B cell (primary cell): Measurements from ENCODE around the gene CACHD1. TPM values are rescaled to one million over a fixed set of nuclear protein-coding genes. Genes with fewer than 3 reads are reported as not detected.

ENCODE experiments used
- ATAC-seq: fragments of 200-7000 bp; cut with Tn5 transposase; one replicate; pipeline ENCODE4 v1.10.0; 2021; ENCODE audit warnings: low read depth, mild to moderate bottlenecking, moderate number of reproducible peaks, moderate library complexity
- CTCF ChIA-PET: fragments of 350-600 bp; sonication (Branson Sonifier 250); formaldehyde crosslinking; loops from one replicate; lab custom pipeline; 2021; ENCODE audit warnings: antibody characterized with exemption, inconsistent platforms; lab: Charles Lee
- POLR2A ChIA-PET: fragments of 350-600 bp; sonication (Branson Sonifier 250); formaldehyde crosslinking; loops from one replicate; lab custom pipeline; 2021; ENCODE audit warnings: antibody characterized with exemption; lab: Charles Lee
- DNase-seq: peaks from one replicate; pipeline ENCODE4 v3.0.0; 2013
- H2AFZ ChIP-seq: 2 replicates; pipeline ENCODE4 v1.6.1; 2012; ENCODE audit warnings: mild to moderate bottlenecking, low read depth, low read length; ENCODE audit not compliant: insufficient read depth, poor library complexity, severe bottlenecking
- H3K27ac ChIP-seq, 2 donors: 1 replicate in 1 of 2; 2 replicates in 1 of 2; pipeline ENCODE4 v1.5.1; 2012 to 2013; ENCODE audit warnings: low read length in 2 of 2, mild to moderate bottlenecking in 2 of 2, moderate library complexity in 1 of 2
- H3K27me3 ChIP-seq, 4 experiments: fragments of 200-600 bp in 1 of 4; sonication (generic) in 1 of 4; replicated peaks in 1 of 4; 1 replicate in 2 of 4; 2 replicates in 2 of 4; pipeline versions ENCODE4 v1.6.1 to v1.7.0; 2013 to 2016; ENCODE audit warnings: low read length in 3 of 4, mild to moderate bottlenecking in 2 of 4, mixed read lengths in 1 of 4, moderate library complexity in 1 of 4; ENCODE audit not compliant: insufficient read depth in 4 of 4, control insufficient read depth in 3 of 4; ENCODE audit errors: control extremely low read depth in 1 of 4
- H3K36me3 ChIP-seq, 2 experiments: replicated peaks in 1 of 2; 1 replicate in 1 of 2; 2 replicates in 1 of 2; pipeline versions ENCODE4 v1.6.1 to v1.7.1; 2013; ENCODE audit warnings: low read length in 1 of 2; ENCODE audit not compliant: insufficient read depth in 2 of 2, control insufficient read depth in 1 of 2; ENCODE audit errors: control extremely low read depth in 1 of 2, extremely low read depth in 1 of 2
- H3K4me1 ChIP-seq, 2 donors: fragments of 200-600 bp in 1 of 2; sonication (generic) in 1 of 2; 1 replicate in 1 of 2; 2 replicates in 1 of 2; pipeline versions ENCODE4 v1.5.1 to v1.6.1; 2013 to 2017; ENCODE audit warnings: low read length in 2 of 2; ENCODE audit not compliant: control insufficient read depth in 2 of 2, insufficient read depth in 2 of 2
- H3K4me2 ChIP-seq: replicated peaks from 2 replicates; pipeline ENCODE3; 2012; ENCODE audit warnings: mild to moderate bottlenecking, low read depth, low read length; ENCODE audit not compliant: poor library complexity, severe bottlenecking
- H3K4me3 ChIP-seq, 5 experiments: fragments of 200-600 bp in 1 of 5; sonication (generic) in 1 of 5; 1 replicate in 3 of 5; 2 replicates in 2 of 5; pipeline versions ENCODE4 v1.5.1 to v1.7.0; 2011 to 2016; ENCODE audit warnings: low read length in 4 of 5, mild to moderate bottlenecking in 4 of 5, low read depth in 2 of 5, control low read depth in 1 of 5, moderate library complexity in 1 of 5; ENCODE audit not compliant: insufficient read depth in 1 of 5; ENCODE audit errors: control extremely low read depth in 1 of 5, extremely low read depth in 1 of 5
- H3K79me2 ChIP-seq: fragments of 200-600 bp; sonication (generic); one replicate; pipeline ENCODE4 v1.6.0; 2016; ENCODE audit warnings: low read length; ENCODE audit not compliant: control insufficient read depth, insufficient read depth
- H3K9ac ChIP-seq: fragments of 200-600 bp; sonication (generic); 2 replicates; pipeline ENCODE4 v1.6.1; 2017; ENCODE audit warnings: mild to moderate bottlenecking, low read length, moderate library complexity
- H3K9me3 ChIP-seq, 3 donors: one replicate each; pipeline versions ENCODE4 v1.6.1 to v1.7.1; 2013; ENCODE audit warnings: low read length in 2 of 3; ENCODE audit not compliant: control insufficient read depth in 2 of 3, insufficient read depth in 1 of 3; ENCODE audit errors: control extremely low read depth in 1 of 3
- H4K20me1 ChIP-seq: 2 replicates; pipeline ENCODE4 v1.6.0; 2012; ENCODE audit warnings: mild to moderate bottlenecking, low read length; ENCODE audit not compliant: insufficient read depth, control insufficient read depth, poor library complexity, severe bottlenecking
- H3K27ac Mint-ChIP-seq: one replicate; pipeline ENCODE4 v1.8.0; 2021; ENCODE audit warnings: mixed read lengths
- H3K27me3 Mint-ChIP-seq: one replicate; pipeline ENCODE4 v1.8.0; 2021; ENCODE audit warnings: mixed read lengths
- H3K4me1 Mint-ChIP-seq: one replicate; pipeline ENCODE4 v1.8.0; 2021; ENCODE audit warnings: mixed read lengths
- H3K4me3 Mint-ChIP-seq: one replicate; pipeline ENCODE4 v1.8.0; 2021; ENCODE audit warnings: mixed read lengths
- H3K9me3 Mint-ChIP-seq: one replicate; pipeline ENCODE4 v1.8.0; 2022; ENCODE audit warnings: mixed read lengths; ENCODE audit not compliant: insufficient read depth
- EZH2 ChIP-seq: IDR thresholded peaks from 2 replicates; pipeline ENCODE4 v1.6.1; 2012; ENCODE audit warnings: borderline replicate concordance, low read depth, mild to moderate bottlenecking, moderate library complexity, low read length; ENCODE audit not compliant: insufficient read depth, poor library complexity, severe bottlenecking
- WGBS: methylation state at CpG from one replicate; pipeline ENCODE4 v1.1.5; 2013; ENCODE audit warnings: missing lambda C conversion rate; ENCODE audit not compliant: insufficient coverage; 5-methylcytosine and 5-hydroxymethylcytosine counted together
- intact Hi-C: fragments of 100-400 bp; cut with micrococcal nuclease; formaldehyde crosslinking; loops from one replicate; pipeline ENCODE4 v1.10.0; 2022
- polyA plus RNA-seq: library from polyadenylated mRNA; depleted of rRNA; stranded (reverse); fragments of >200 nt; gene quantifications from 2 replicates; pipeline ENCODE4 v1.2.3, GENCODE V29; 2012
- total RNA-seq, 2 donors: library from RNA; stranded (reverse); fragments of 120-200 nt in 1 of 2; gene quantifications; 1 replicate in 1 of 2; 2 replicates in 1 of 2; pipeline versions ENCODE4 v1.2.3 to v1.2.4, GENCODE V29; 2013 to 2022
- TF ChIP-seq, protein P1 (sequence below): fragments of 200-600 bp; IDR thresholded peaks from one replicate; pipeline ENCODE4 v1.8.0; 2022; ENCODE audit warnings: antibody characterized with exemption, mild to moderate bottlenecking

The CACHD1 gene
- total and polyA plus RNA-seq, 2 donors (not counting 1 experiment from before 2014, with no cell fraction given): not detected

DNA sequence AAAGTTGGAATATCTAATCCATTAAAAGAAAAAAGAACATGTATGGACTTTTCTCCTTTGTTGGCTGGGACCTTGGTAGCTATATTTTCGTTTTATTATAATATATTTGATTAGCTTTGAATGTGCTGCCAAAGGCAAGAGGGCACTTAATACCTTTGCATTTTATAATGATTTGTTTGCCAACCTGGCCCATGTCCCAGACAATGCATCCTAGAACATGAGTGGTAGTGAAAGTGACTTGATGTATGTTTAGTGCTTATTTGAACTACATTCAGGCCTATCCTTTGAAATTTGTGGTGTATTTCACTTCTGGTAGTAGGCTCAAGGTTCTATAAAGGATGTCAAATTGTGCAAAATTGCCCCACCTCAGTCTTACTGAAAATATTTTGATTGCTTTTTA, 25.9 kb downstream of the CACHD1 start:
- no peak overlapping the region for H3K9ac ChIP-seq
- no peaks in the 10 kb centered on the region for H3K36me3 ChIP-seq
- H4K20me1 ChIP-seq: no peaks in the 10 kb centered on the region
- ChIA-PET POLR2A (no interaction called here), CTCF (no interaction called here)
- H2AFZ ChIP-seq: no peak overlapping the region
- TF ChIP-seq EZH2: no peak
- TF ChIP-seq, protein P1, sequence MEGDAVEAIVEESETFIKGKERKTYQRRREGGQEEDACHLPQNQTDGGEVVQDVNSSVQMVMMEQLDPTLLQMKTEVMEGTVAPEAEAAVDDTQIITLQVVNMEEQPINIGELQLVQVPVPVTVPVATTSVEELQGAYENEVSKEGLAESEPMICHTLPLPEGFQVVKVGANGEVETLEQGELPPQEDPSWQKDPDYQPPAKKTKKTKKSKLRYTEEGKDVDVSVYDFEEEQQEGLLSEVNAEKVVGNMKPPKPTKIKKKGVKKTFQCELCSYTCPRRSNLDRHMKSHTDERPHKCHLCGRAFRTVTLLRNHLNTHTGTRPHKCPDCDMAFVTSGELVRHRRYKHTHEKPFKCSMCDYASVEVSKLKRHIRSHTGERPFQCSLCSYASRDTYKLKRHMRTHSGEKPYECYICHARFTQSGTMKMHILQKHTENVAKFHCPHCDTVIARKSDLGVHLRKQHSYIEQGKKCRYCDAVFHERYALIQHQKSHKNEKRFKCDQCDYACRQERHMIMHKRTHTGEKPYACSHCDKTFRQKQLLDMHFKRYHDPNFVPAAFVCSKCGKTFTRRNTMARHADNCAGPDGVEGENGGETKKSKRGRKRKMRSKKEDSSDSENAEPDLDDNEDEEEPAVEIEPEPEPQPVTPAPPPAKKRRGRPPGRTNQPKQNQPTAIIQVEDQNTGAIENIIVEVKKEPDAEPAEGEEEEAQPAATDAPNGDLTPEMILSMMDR: no peak
- H3K4me2 ChIP-seq: no peak overlapping the region
- no peaks in the 10 kb centered on the region for H3K4me1 Mint-ChIP-seq
- H3K79me2 ChIP-seq: no peaks in the 10 kb centered on the region
- no peaks in the 10 kb centered on the region for H3K9me3 Mint-ChIP-seq
- ATAC-seq (no peak), DNase-seq (no peak)
- no peaks in the 10 kb centered on the region for H3K9me3 ChIP-seq
- peaks cover 19% of the 10 kb centered on the region for H3K27me3 Mint-ChIP-seq
- WGBS: no CpG with 5 or more reads among the region's 1 CpG
- no peak overlapping the region for H3K4me3 Mint-ChIP-seq
- H3K4me3 ChIP-seq: no peak overlapping the region
- H3K27ac Mint-ChIP-seq: no peak overlapping the region
- H3K27me3 ChIP-seq: peaks cover 0 to 6% (median 0%) of the 10 kb centered on the region in 4 experiments
- intact Hi-C loops: no loop called here
- no peak overlapping the region for H3K27ac ChIP-seq
- no peaks in the 10 kb centered on the region for H3K4me1 ChIP-seq

DNA sequence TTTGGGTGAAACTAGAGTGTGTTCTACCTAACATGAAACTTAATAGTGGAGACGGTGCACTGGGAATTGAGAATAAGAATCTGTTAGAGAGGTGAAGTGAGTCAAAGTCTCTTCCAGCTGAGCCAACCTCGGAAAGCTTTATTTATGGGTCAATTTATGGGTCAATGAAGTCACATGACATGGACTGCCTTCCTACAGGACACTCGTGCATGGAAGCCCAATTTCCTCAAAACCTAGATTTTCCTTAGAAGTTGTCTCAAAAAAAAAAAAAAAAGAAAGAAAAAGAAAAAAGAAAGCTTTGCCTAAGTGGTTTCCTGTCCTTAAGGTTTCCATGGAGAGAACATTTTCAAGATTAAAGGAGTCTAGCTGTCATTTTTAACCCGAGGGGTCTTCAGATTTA, 26.7 kb downstream of the CACHD1 start:
- Histone ChIP-seq H2AFZ (no peak overlapping the region), H3K4me3 (no peak overlapping the region), H3K36me3 (no peaks in the 10 kb centered on the region), H3K9ac (no peak overlapping the region), H3K4me1 (no peaks in the 10 kb centered on the region), H3K4me2 (no peak overlapping the region), H4K20me1 (no peaks in the 10 kb centered on the region), H3K27me3 (peaks cover 0 to 6% (median 0%) of the 10 kb centered on the region in 4 experiments), H3K9me3 (no peaks in the 10 kb centered on the region), H3K27ac (no peak overlapping the region), H3K79me2 (no peaks in the 10 kb centered on the region)
- intact Hi-C loops: no loop called here
- Mint-ChIP-seq H3K4me1 (no peaks in the 10 kb centered on the region), H3K9me3 (no peaks in the 10 kb centered on the region), H3K27me3 (peaks cover 19% of the 10 kb centered on the region), H3K4me3 (no peak overlapping the region), H3K27ac (no peak overlapping the region)
- TF ChIP-seq, protein P1: no peak
- no peak for TF ChIP-seq EZH2
- CTCF ChIA-PET: interaction anchor here (0.7 kb wide), 1 partner anchor 907 kb away, joined by 4 read pairs; no protein-coding TSS in a partner anchor
- 100% methylated on average over 2 of the region's 4 CpGs for WGBS
- no peak for DNase-seq
- POLR2A ChIA-PET: no interaction called here
- no peak for ATAC-seq
